Uterus (tissue), 2 donors: ENCODE measurements around the gene ADARB2.

ENCODE experiments used
- POLR2A ChIP-seq, 2 donors: fragments of 450-650 bp; IDR thresholded peaks; one replicate each; pipeline ENCODE4 v1.6.1; 2016; ENCODE audit warnings: antibody characterized with exemption in 2 of 2, mild to moderate bottlenecking in 1 of 2, moderate library complexity in 1 of 2
- TF ChIP-seq, protein P1 (sequence below), 4 experiments: fragments of 200-600 bp in 2 of 4; fragments of 450-650 bp in 2 of 4; sonication (generic) in 2 of 4; IDR thresholded peaks; one replicate each; pipeline ENCODE4 v1.5.1; 2016 to 2019; ENCODE audit warnings: antibody characterized with exemption in 4 of 4, mild to moderate bottlenecking in 2 of 4, moderate library complexity in 1 of 4

DNA sequence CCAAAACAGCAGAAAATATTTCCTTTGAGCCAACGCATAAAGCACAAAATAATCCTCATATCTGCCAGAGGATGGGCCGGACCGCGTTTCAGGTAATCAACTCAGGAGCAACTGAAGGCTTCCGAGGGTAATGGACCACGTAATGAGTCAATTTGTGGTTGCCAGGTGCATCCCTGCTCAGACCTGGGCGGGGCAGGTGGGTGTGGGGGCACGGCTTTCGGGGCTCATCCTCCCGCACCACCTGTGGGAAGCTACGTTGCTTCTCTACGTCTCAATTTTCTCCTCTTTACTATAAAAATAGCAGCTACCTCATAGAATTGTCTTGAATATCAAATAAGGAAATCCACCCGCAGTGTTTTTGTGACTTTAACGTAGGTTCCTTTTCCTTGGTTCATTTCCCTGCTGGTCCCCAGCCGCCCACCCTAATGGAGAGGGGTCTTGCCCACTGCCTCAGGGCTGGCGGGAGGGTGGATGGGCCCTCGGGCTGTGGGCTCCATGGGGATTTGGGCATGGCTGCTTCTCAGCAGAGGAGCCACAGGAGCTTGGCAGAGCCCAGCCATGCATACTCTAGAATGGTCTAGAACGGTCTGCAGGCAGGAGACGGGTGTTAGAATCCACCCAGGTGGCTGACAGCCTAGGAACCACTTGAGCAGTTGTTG is 324.7 kb downstream of the ADARB2 start:
- TF ChIP-seq, protein P1, sequence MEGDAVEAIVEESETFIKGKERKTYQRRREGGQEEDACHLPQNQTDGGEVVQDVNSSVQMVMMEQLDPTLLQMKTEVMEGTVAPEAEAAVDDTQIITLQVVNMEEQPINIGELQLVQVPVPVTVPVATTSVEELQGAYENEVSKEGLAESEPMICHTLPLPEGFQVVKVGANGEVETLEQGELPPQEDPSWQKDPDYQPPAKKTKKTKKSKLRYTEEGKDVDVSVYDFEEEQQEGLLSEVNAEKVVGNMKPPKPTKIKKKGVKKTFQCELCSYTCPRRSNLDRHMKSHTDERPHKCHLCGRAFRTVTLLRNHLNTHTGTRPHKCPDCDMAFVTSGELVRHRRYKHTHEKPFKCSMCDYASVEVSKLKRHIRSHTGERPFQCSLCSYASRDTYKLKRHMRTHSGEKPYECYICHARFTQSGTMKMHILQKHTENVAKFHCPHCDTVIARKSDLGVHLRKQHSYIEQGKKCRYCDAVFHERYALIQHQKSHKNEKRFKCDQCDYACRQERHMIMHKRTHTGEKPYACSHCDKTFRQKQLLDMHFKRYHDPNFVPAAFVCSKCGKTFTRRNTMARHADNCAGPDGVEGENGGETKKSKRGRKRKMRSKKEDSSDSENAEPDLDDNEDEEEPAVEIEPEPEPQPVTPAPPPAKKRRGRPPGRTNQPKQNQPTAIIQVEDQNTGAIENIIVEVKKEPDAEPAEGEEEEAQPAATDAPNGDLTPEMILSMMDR (IDR thresholded peaks at IDR 0.05) = no peak
- TF ChIP-seq POLR2A (IDR thresholded peaks at IDR 0.05) = no peak
